Gastrocnemius medialis (tissue), 4 donors: ENCODE data around the gene ODC1. TPM values are rescaled to one million over a fixed set of nuclear protein-coding genes. Genes with fewer than 3 reads are reported as not detected.

ENCODE experiments used
- ATAC-seq, 2 donors: fragments of 150-250 bp; one replicate each; pipeline ENCODE4 v1.9.1; 2016
- DNase-seq, 2 donors: peaks; one replicate each; pipeline ENCODE4 v3.0.0-alpha.2; 2019
- H3K27ac ChIP-seq, 4 donors: fragments of 200-600 bp; sonication (generic); 1 replicate in 1 of 4; 2 replicates in 3 of 4; pipeline ENCODE4 v1.5.1; 2016 to 2018; ENCODE audit warnings: mild to moderate bottlenecking in 2 of 4, moderate library complexity in 1 of 4
- H3K27me3 ChIP-seq, 3 donors: fragments of 200-600 bp; sonication (generic) in 2 of 3; 1 replicate in 1 of 3; 2 replicates in 2 of 3; pipeline versions ENCODE4 v1.5.1 to v1.6.0; 2016 to 2019; ENCODE audit warnings: mild to moderate bottlenecking in 1 of 3, moderate library complexity in 1 of 3
- H3K36me3 ChIP-seq, 2 donors: fragments of 200-600 bp; sonication (generic) in 1 of 2; one replicate each; pipeline ENCODE4 v1.5.1; 2017 to 2018
- H3K4me1 ChIP-seq, 2 donors: fragments of 200-600 bp; sonication (generic) in 1 of 2; one replicate each; pipeline ENCODE4 v1.5.1; 2016 to 2017; ENCODE audit warnings: mild to moderate bottlenecking in 2 of 2
- H3K4me3 ChIP-seq, 4 donors: fragments of 200-600 bp; sonication (generic) in 3 of 4; 1 replicate in 1 of 4; 2 replicates in 3 of 4; pipeline ENCODE4 v1.5.1; 2016 to 2019; ENCODE audit warnings: mild to moderate bottlenecking in 2 of 4
- H3K9me3 ChIP-seq, 3 donors: fragments of 200-600 bp; sonication (generic) in 2 of 3; 1 replicate in 1 of 3; 2 replicates in 2 of 3; pipeline ENCODE4 v1.5.1; 2016 to 2019
- CTCF ChIP-seq, 5 experiments: fragments of 450-650 bp in 3 of 5; fragments of 200-600 bp in 2 of 5; sonication (generic) in 2 of 5; IDR thresholded peaks in 4 of 5; conservative IDR thresholded peaks in 1 of 5; 1 replicate in 4 of 5; 2 replicates in 1 of 5; pipeline ENCODE4 v1.5.1; 2016 to 2019; ENCODE audit warnings: antibody characterized with exemption in 5 of 5, mild to moderate bottlenecking in 3 of 5, moderate library complexity in 3 of 5
- POLR2A ChIP-seq, 2 donors: fragments of 450-650 bp; IDR thresholded peaks; one replicate each; pipeline ENCODE4 v1.6.1; 2017; ENCODE audit warnings: antibody characterized with exemption in 2 of 2, mild to moderate bottlenecking in 2 of 2, moderate library complexity in 2 of 2
- in situ Hi-C, 4 donors: fragments of 200-750 bp; cut with MboI; loops; one replicate each; pipeline versions ENCODE4 v1.15.0 to v1.8.0; 2017; ENCODE audit warnings: low sequenced_read_pairs in 4 of 4
- intact Hi-C: fragments of 100-400 bp; cut with DNase I; formaldehyde crosslinking; loops from one replicate; pipeline ENCODE4 v1.15.1; 2023; ENCODE audit warnings: low total_unique reads
- total RNA-seq, 4 donors: library from RNA; depleted of rRNA; stranded (reverse); fragments of >200 nt; gene quantifications; one replicate each; pipeline versions ENCODE4 v1.1.0 to v1.2.3, GENCODE V29; 2016

Gene ODC1
- total RNA-seq, 4 donors from 2014 or later, result 134 to 339 (median 255) TPM

- Histone ChIP-seq H3K27ac (no peak overlapping the region), H3K27me3 (no peaks in the 10 kb centered on the region), H3K36me3 (no peaks in the 10 kb centered on the region), H3K4me1 (peaks cover 29 to 35% of the 10 kb centered on the region in 2 donors), H3K9me3 (no peaks in the 10 kb centered on the region), H3K4me3 (no peak overlapping the region)
- ATAC-seq (no peak), DNase-seq (no peak)
- intact Hi-C loops, result no loop called here
- in situ Hi-C loops, result loop anchor here in 1 of 4 donors (25.0 kb wide), 1 partner anchor 210 kb away; no protein-coding TSS in a partner anchor
- TF ChIP-seq CTCF (IDR thresholded peaks at IDR 0.05 in 4 of 5, conservative IDR thresholded peaks at IDR 0.05 in 1 of 5), result no peak
- TF ChIP-seq POLR2A (IDR thresholded peaks at IDR 0.05), result no peak
These were observed 3.7 kb upstream of the ODC1 start for GRCh38 chr2:10451819-10452218.

- intact Hi-C loops (loop anchor here (2.0 to 10.0 kb wide), 3 partner anchors 49 to 495 kb away; partner anchors contain the start of genes GRHL1 and KLF11), in situ Hi-C loops (loop anchor here in 1 of 4 donors (25.0 kb wide), 1 partner anchor 212 kb away; no protein-coding TSS in a partner anchor)
- Histone ChIP-seq H3K9me3 (no peaks in the 10 kb centered on the region), H3K27me3 (no peaks in the 10 kb centered on the region), H3K4me3 (no peak overlapping the region), H3K4me1 (peaks cover 42 to 45% of the 10 kb centered on the region in 2 donors), H3K36me3 (no peaks in the 10 kb centered on the region), H3K27ac (no peak overlapping the region)
- no peak for TF ChIP-seq POLR2A (IDR thresholded peaks at IDR 0.05)
- TF ChIP-seq CTCF (IDR thresholded peaks at IDR 0.05 in 4 of 5, conservative IDR thresholded peaks at IDR 0.05 in 1 of 5), result no peak
- ATAC-seq (no peak), DNase-seq (no peak)
These were observed 1.9 kb upstream of the ODC1 start for GRCh38 chr2:10449838-10450691.

GRCh38 chr2:10449486-10449831 is 1.3 kb upstream of the ODC1 start:
- Histone ChIP-seq H3K27me3 (no peaks in the 10 kb centered on the region), H3K36me3 (peaks cover 0 to 4% of the 10 kb centered on the region in 2 donors), H3K4me3 (peak overlapping the region; percentile 60 to 90 (median 80)), H3K9me3 (no peaks in the 10 kb centered on the region), H3K4me1 (peaks cover 36 to 39% of the 10 kb centered on the region in 2 donors), H3K27ac (peak overlapping the region in 2 of 4 donors; percentile 90 to 91)
- in situ Hi-C loops, result no loop called here
- DNase-seq (no peak), ATAC-seq (no peak)
- intact Hi-C loops, result loop anchor here (2.0 to 10.0 kb wide), 3 partner anchors 49 to 495 kb away; partner anchors contain the start of genes GRHL1 and KLF11
- TF ChIP-seq POLR2A (IDR thresholded peaks at IDR 0.05) (no peak), CTCF (IDR thresholded peaks at IDR 0.05 in 4 of 5, conservative IDR thresholded peaks at IDR 0.05 in 1 of 5) (no peak)

- ATAC-seq, result peak; percentile 69
- DNase-seq, result peak; percentile 87 to 89
- in situ Hi-C loops (no loop called here), intact Hi-C loops (loop anchor here (1.0 to 10.0 kb wide), 5 partner anchors 44 to 494 kb away; partner anchors contain the start of genes GRHL1, KLF11 and PDIA6)
- H3K9me3 ChIP-seq, result no peaks in the 10 kb centered on the region
- TF ChIP-seq POLR2A (IDR thresholded peaks at IDR 0.05), result no peak
- peak in 1 of 5 experiments; percentile 27 for TF ChIP-seq CTCF (IDR thresholded peaks at IDR 0.05 in 4 of 5, conservative IDR thresholded peaks at IDR 0.05 in 1 of 5)
- peak overlapping the region; percentile 60 to 90 (median 80) for H3K4me3 ChIP-seq
- H3K36me3 ChIP-seq, result peaks cover 0 to 10% of the 10 kb centered on the region in 2 donors
- no peaks in the 10 kb centered on the region for H3K27me3 ChIP-seq
- H3K4me1 ChIP-seq, result peaks cover 30 to 33% of the 10 kb centered on the region in 2 donors
- H3K27ac ChIP-seq, result peak overlapping the region; percentile 90 to 93 (median 92)
These were observed 704 bp upstream of the ODC1 start for GRCh38 chr2:10448576-10449485.
